T-helper 1 cell (primary cell): ENCODE data around the gene CACFD1.

ENCODE experiments used
- DNase-seq, 5 donors: peaks; one replicate each; pipeline ENCODE4 v3.0.0-alpha.2; 2012 to 2020
- total RNA-seq, 4 donors: gene quantifications; one replicate each; lab custom pipeline; 2026; lab: John Stamatoyannopoulos, UW

The CACFD1 gene
- 2.7 to 4.4 (median 3.1) reads per million in 4 donors for total RNA-seq

DNA sequence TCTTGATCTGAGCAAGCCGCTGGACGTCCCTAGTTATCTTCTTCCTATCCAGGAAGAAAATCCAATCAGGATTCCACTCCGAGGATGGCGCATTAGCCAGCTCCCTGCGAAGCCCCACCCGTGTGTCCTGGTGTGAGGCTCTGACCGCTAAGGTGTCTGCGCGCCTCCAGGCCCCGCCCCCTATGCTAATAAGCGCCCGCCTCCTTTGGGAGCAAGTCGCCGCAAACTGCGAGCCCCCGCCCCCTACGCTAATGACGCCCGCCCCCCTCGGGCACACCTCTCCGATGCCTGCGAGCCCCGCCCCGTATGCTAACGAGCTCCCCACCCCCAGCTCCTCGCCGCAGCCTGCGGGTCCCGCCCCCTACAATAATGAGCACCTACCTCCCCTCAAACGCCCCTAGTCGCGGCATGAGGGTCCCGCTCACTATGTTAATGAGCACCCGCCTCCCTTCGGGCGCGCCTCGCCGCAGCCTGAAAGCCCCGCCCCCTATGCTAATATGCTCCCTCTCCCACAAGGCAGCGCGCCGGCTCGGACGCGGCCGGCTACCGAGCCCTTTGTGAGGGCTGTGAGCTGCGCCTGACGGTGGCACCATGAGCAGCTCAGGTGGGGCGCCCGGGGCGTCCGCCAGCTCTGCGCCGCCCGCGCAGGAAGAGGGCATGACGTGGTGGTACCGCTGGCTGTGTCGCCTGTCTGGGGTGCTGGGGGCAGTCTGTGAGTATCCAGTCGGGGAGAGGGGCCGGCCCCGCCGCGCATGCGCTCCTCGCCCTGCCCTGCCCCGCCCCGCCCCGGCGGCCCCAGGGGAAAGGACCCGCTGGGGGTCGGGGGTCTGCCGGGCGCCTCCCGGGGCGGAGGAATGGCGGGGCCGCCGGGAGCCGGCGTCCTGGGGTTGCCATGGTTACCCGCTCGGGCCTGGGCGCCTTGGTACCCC, at the start of gene CACFD1:
Gene CACFD1, plus strand, starts transcription at position 503 of the 929 bp plus-strand sequence. Its CDS starts 89 bp downstream, at position 592.
- peak; percentile 86 to 92 (median 90) for DNase-seq

DNA sequence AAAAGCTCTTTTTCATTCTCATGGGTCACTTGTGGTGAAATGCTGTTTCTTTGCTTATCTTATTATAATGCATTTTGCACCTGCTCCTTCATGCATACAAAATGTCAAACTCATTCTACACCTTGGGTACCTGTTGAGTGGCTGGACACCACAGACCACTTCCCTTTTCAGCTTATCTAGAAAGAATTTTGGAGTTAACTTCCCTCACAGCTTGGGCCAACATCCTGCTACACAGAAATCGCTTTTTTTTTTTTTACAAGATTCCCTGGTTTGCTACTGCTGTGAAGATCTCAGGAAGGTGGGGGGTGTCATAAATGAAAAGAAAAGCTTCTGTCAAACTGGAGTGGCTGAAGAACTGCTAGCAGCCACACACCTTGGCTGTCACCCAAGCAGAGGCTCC, 44.6 kb upstream of the CACFD1 start:
- DNase-seq: no peak

DNA sequence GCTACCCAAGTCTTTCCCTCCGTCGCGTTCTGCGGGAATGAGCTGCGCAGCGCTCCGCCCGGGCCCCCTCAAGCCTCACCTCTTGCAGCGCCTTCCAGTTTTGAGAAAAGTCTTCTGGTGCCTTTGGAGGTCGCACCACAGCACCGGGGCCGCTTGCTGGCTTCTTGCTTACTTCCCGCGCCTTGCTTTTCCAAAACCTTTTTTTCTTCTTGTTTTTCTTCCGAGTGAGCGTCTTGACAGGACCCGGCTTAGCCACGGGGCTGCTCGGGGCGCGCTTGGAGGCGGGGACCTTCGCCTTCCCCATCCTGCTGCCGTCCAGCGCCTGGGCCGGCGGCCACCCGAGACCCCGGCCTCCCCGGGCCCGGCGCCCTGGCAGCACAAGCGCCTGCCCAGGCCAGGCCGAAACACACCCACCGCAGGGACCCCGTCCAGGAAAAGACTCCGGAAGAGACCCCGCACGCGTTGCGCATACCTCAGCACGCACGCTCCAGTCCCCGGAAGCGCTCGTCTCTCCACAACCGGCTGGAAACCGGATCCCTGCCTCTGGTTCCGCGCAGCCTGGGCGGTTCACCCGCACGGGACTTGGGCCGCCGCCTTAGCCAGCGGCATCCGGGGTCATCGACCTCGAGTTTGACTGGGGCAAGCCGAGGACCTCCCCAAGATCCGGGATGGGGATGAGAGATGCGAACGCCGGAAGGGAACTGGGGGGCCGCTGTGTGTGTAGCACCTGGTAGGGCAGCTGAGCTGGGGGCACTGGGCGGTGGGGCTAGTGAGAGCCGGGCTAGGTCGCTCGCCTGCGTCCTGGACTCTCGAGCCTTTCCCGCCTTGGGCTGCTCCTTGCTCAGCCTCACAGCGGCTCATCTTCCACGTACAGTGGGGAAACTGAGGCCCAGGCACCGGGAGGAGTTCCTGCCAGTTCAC, 42.0 kb upstream of the CACFD1 start, which contains the start of gene REXO4:
Gene REXO4, minus strand, starts transcription at position 470 of the 921 bp plus-strand sequence. Its CDS starts 166 bp downstream, at position 304.
- peak; percentile 49 to 93 (median 69) for DNase-seq

DNA sequence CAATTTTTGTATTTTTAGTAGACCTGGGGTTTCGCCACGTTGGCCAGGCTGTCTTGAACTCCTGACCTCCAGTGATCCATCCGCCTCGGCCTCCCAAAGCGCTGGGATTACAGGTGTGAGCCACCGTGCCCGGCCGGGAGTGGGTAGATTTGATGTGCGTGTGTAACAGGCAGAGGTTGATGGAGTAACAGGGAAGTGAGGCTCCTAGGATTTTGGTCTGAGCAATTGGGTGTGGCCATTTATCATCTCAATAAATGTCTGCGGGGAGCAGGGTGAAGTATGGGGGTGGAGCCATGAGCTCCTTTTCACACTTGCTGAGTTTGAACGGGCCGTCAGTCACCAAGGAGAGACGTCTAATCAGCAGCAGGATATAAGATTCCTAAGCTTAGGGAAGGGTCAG, 40.8 kb upstream of the CACFD1 start:
- no peak for DNase-seq

DNA sequence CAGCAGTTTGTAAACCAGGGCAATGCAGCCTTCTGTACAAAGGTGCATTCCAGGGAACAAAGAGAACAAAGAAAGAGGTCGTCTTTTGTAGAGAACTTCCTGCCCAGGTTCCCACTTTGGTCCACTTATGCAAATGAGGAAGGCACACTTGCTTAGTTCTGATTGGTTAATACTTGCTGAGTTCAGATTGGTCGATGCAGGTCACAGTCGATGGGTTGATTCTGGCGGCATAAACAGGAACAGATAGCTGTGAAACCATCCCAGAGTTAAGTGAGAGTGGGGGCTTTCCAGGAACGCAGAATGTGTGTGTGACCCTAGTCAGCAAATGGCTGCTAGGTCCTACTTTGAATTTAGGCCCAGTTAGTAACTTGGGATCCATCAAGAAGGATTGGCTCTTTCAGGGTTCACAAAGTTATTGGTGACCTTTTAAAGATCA, 39.4 kb upstream of the CACFD1 start:
- no peak for DNase-seq

DNA sequence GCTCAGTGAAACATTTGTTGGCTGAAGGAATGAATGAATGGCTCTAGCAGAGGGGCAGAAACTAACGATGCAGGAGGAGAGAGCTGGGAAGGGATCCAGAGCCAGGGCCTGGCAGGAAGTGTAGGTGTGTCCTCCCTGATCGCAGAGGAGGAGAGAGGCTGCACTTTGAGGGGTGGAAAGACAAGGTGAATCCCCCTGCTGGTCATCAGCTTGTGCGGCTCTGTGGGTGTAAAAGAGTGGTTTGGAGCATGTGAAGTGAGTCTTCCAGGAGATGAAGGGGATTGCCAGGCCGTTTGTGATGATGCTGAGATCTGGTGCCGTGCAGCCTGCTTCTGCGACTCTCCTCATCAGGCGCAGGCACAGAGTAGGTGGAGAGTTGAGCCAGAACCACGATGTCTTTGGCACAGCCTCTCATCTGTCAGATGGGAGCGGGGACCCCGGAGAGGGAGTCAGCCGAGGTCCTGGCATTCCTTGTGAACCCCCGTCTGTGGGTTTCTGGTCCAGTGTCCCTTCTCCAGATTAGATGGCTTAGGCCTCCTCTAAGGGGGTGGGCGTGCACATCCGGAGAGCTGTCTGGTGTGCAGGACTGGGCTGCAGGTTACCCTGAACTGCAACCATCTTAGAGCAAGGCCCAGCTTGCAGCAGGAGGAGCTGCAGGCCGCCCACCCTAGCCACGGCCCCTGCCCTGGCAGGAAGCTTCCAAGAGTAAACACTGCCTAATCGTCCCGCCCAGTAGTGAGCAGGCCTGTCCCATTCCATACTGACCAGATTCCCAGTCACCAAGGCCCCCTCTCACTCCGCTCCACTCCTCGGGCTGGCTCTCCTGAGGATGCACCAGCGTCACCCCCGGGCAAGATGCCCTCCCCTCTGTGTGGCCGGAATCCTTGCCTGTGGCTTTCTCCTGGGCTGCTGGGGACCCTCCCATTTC, 37.9 kb upstream of the CACFD1 start, which contains the start of gene ADAMTS13:
Gene ADAMTS13, plus strand, starts transcription at position 753 of the 928 bp plus-strand sequence. Its CDS starts 77 bp downstream, at position 830.
- peak in 1 of 5 donors; percentile 26 for DNase-seq

DNA sequence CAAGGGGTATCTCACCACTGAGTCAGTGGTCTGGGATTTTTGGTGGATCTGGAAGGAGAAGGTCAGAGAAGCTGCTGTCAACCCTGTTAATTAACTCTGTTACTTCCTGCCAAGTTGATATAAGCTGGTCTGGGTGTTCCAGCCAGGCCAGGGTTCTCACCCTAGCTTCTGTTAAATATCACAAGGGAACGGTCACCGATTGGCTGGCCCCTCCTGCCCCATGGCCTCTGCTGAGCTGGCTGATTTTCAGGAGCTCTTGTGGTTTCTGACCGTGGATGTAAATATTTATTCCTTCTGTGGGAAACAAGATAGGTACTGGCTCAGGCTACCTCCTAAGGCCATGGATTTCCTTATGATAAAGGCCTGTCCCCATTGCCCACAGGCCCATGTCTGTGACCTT, 36.6 kb upstream of the CACFD1 start:
- no peak for DNase-seq

DNA sequence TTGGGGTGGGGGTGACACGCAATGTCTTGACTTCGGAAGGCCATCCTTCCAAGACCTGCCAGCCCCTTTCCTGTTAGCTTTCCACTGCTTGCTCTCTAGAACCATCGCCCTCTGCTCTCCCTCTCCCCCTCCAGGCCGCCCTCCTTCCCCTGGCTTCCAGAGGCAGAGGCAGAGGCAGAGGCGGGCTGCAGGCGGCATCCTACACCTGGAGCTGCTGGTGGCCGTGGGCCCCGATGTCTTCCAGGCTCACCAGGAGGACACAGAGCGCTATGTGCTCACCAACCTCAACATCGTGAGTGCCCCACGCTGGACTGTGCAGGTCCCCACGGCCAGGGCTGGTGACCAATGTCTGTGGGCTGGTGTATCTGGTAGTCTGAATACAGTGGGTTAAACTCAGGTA, 35.6 kb upstream of the CACFD1 start:
- no peak for DNase-seq

DNA sequence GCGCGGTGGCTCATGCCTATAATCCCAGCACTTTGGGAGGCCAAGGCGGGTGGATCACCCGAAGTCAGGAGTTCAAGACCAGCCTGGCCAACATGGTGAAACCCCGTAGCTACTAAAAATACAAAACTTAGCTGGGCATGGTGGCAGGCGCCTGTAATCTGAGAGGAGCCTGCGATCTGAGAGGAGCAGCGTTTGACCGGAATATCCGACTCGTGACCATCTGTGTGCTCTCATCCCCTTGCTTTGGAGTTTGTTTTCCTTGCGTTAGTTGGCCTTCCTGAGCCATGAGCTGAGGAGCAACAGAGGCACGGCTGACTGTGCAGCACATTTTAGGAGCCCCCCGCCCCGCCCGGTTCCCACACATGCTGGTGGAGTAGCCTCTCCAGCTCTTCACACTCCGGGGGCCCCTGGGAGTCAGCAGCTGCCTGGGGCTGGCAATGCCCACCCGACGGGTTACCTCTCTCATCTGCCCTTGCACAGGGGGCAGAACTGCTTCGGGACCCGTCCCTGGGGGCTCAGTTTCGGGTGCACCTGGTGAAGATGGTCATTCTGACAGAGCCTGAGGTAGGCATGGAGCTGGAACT, 34.6 kb upstream of the CACFD1 start:
- no peak for DNase-seq

DNA sequence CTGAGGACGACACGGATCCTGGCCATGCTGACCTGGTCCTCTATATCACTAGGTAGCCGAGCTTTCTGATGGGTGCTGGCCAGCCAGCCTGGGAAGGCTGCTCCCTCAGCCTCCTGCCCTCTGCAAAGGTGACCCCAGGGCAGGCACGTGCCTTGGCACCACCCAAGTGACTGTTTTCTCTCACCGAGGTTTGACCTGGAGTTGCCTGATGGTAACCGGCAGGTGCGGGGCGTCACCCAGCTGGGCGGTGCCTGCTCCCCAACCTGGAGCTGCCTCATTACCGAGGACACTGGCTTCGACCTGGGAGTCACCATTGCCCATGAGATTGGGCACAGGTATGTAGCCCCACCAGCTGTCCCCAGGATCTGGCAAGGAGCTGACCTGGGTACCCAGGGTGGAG, 33.8 kb upstream of the CACFD1 start:
- DNase-seq: no peak

DNA sequence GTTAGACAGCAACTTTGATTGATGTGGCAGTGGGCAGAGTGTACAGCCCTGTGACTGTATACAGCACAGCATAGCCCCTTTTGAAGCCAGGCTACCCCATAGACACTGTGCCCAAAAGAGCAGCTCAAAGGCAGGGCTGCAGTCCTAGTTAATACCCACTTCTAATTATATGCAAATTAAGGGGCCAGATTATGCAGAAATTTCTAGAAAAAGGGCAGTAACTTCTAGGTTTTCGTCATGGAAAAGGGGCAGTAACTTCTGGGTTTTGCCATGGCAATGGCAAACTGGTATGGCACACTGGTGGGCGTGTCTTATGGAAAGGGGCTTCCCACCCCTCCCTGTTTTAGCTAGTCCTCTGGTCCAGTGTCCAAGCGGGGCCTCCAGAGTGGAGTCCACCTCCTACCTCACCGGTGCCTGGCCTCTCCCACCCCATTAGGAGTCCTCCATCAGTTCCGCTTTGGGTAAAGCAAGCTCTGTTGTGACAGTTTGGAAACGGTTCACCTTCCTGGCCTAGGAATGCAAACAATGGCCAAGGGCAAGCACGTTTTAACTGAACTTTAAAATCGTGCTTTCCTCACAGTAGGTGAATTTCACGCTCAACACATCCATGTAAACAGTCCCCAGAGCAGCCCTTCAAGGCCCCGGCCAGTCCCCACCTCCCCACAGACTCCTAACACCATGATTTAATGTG, 32.0 kb upstream of the CACFD1 start:
- no peak for DNase-seq

DNA sequence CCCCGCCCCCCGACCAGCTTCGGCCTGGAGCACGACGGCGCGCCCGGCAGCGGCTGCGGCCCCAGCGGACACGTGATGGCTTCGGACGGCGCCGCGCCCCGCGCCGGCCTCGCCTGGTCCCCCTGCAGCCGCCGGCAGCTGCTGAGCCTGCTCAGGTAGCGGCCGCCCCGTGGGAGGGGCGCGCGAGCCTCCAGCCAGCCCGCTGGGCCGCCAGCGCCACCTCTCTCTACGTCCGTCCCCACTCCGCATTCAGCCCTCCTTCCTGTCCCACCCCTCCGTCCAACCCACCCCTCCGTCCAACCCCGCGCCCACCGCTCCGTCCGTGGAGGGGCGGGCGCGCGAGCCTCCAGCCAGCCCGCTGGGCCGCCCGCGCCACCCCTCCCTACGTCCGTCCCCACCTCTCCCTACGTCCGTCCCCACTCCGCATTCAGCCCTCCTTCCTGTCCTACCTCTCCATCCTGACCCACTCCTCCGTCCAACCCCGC, 31.1 kb upstream of the CACFD1 start:
- DNase-seq: no peak

DNA sequence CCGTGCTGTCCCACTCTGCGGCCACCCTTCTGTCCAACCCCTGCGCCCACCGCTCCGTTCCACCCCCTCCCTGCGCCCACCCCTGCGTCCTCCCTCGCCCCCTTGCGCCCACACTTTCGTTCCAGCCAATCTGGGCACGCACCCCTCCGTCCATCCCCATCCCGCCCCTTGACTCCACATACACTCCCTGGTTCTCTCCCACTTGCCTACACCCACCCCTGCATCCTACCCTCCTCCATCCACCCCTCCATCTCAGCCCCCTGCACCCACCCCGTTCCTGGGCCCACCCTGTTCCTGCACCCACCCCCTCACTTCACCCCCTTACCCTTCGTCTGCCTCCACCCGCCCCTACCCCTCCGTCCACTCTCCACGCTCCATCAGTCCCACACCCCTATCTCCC, 30.6 kb upstream of the CACFD1 start:
- no peak for DNase-seq

DNA sequence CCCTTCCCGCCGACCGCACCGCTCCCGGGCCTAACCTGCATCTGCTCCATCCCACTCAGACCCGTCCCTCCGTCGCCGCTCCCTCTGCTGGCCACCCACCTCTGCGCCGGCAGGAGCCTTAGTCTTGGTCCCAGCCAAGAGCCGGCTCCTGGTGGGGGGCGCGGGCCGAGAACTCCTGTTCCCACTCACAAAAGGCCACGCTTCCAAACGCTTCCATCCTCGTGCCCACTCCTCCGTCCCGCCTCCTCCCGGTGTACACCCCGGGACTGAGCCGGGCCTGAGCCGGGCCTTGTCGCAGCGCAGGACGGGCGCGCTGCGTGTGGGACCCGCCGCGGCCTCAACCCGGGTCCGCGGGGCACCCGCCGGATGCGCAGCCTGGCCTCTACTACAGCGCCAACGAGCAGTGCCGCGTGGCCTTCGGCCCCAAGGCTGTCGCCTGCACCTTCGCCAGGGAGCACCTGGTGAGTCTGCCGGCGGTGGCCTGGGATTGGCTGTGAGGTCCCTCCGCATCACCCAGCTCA, 30.1 kb upstream of the CACFD1 start:
- DNase-seq: no peak

DNA sequence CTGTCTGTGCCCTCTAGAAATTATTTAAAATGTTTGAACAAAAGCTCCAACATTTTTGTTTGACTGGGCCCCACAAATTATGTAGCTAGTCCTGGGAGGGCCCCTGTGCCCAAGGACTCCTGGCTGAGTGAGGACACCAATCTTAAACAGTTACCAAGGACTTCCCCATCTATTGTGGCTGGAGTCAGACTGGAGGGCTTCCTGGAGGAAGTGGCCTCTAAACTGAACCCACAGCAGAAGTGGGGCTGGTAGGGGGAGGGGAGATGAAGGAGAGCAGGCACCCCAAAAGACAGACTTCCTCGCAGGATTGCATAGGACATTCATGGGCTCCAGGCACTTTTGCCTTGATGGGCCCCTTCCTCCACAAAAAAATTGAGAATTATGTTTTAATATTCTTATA, 29.5 kb upstream of the CACFD1 start:
- no peak for DNase-seq

DNA sequence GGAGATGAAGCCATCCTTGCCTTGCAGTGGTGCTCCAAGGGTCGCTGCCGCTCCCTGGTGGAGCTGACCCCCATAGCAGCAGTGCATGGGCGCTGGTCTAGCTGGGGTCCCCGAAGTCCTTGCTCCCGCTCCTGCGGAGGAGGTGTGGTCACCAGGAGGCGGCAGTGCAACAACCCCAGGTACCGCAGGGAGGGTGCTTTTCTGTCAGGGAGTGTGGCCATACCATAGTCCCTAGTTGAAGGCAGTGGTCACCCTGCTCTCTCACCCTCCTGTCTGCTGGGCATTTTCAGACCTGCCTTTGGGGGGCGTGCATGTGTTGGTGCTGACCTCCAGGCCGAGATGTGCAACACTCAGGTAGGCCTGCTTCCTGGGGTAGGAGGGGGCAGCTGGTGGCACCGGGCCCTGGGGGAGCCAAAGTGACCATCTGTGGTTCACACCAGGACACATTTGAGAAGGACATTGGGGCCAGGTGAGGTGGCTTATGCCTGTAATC, 26.4 kb upstream of the CACFD1 start:
- no peak for DNase-seq

DNA sequence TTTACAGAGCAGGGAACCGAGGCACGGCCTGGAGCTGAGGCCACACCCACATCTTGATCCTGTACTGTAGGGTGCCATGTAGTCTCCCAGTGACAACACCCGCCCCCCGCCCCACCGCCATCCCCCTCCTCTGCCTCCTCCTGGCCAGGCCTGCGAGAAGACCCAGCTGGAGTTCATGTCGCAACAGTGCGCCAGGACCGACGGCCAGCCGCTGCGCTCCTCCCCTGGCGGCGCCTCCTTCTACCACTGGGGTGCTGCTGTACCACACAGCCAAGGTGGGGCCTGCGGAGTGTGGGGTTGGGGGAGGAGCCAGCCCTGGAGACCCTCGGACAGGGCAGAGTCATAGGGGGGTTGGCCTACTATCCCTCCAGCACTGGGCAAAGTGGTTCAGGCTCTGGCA, 23.1 kb upstream of the CACFD1 start:
- no peak for DNase-seq

DNA sequence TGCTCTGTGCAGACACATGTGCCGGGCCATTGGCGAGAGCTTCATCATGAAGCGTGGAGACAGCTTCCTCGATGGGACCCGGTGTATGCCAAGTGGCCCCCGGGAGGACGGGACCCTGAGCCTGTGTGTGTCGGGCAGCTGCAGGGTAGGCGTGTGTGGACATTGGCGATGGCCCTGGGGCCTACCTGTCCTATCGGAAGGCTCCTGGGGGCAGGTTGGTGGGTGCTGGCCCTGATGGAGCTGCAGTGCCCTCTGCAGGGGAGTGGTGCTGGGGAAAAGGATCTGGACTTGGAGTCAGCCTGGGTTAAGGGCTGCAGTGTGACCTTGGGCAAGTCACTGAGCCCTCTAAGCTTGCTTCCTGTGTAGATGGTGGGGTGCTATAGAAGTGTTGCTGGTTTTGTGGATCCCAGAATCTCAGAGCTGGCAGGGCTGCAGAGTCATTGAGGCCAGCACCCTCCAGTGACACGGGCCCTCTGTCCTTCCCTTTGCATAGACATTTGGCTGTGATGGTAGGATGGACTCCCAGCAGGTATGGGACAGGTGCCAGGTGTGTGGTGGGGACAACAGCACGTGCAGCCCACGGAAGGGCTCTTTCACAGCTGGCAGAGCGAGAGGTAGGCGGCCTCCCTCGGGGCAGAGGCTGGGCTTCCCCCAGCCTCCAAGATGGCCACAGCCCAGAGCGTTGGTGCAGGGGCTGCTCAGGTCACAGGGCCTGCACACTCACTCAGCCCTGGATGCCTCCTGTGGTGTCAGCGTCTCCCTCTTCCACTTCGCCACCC, 21.8 kb upstream of the CACFD1 start:
- no peak for DNase-seq

DNA sequence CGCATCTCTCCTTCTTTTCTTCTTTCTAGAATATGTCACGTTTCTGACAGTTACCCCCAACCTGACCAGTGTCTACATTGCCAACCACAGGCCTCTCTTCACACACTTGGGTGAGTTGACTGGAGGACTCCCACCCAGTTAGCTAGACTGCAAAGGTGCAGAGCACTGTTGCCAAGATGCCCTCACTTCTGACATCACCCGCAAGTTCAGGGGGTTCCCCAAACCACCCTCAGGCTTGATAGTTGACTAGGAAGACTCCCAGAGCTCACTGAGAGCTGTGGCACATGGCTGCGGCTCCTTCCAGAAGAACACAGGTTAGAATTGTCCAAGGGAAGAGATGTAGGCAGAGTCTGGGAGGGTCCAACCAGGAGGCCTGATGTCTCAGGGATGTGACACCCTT, 20.4 kb upstream of the CACFD1 start:
- no peak for DNase-seq
